ENCODE data around the gene SHISA9.

The SHISA9 gene

GRCh38 chr16:13207151-13207550 lies 305.8 kb downstream of the SHISA9 start:
- H3K27ac ChIP-seq: no peak overlapping the region
- no peak overlapping the region for H3K4me3 ChIP-seq
- no peak for TF ChIP-seq CTCF (IDR thresholded peaks at IDR 0.05)
- DNase-seq (ENCODE audit: low spot score): no peak

DNA sequence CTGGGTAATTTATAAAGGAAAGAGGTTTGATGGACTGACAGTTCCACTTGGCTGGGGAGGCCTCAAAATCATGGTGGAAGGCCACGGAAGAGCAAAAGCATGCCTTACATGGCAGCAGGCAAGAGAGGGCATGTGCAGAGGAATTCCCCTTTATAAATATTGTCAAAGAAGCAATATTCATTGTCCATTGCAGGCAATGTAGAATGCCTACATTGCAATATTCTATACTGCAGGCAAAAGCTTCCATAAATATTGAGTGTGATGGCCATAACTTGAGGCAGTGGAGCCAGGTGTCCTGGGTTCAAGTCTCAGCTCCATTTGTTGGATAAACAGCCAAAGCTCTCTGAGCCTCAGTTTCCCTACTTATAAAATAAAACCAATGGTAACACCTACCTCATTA lies 322.3 kb downstream of the SHISA9 start:
- DNase-seq (ENCODE audit: low spot score): no peak
- Histone ChIP-seq H3K27ac (no peak overlapping the region), H3K4me3 (no peak overlapping the region)
- TF ChIP-seq CTCF (IDR thresholded peaks at IDR 0.05): no peak

DNA sequence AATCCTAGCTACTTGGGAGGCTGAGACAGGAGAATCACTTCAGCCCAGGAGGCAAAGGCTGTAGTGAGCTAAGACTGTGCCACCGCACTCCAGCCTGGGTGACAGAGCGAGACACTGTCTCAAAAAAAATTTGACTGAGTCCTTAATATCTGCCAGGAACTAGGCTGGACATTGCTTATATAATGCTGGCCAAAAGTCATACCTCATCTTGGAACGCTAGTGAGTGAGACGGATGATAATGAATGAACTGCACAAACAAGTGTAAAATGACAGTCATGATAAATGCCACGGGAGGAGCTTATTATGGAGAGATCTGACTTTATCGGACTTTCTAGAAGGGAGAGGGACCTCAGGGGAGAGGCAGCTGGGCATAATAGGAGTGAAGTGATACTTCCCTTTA lies 327.6 kb downstream of the SHISA9 start:
- H3K4me3 ChIP-seq: no peak overlapping the region

GRCh38 chr16:13231365-13231764 lies 330.0 kb downstream of the SHISA9 start:
- no peak for TF ChIP-seq CTCF (IDR thresholded peaks at IDR 0.05)
- H3K27ac ChIP-seq: no peak overlapping the region
- H3K4me3 ChIP-seq: no peak overlapping the region
- no peak for DNase-seq (ENCODE audit: low spot score)

More for the DNA sequence above, 327.6 kb downstream of the SHISA9 start:
- no peak overlapping the region for H3K27ac ChIP-seq
- no peak for TF ChIP-seq CTCF (IDR thresholded peaks at IDR 0.05)
- DNase-seq (ENCODE audit: low spot score): no peak

DNA sequence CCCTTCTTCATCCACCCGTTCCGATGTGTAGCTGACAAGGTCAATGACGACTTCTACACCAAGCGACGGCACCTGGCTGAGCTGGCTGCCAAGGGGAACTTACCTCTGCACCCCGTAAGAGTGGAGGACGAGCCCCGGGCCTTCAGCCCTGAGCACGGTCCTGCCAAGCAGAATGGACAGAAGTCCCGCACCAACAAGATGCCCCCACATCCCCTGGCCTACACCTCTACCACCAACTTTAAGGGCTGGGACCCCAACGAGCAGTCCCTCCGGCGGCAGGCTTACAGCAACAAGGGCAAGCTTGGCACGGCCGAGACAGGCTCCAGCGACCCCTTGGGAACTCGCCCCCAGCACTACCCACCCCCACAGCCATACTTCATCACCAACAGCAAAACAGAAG lies 333.6 kb downstream of the SHISA9 start:
- TF ChIP-seq CTCF (IDR thresholded peaks at IDR 0.05): no peak
- no peak for DNase-seq (ENCODE audit: low spot score)
- Histone ChIP-seq H3K4me3 (no peak overlapping the region), H3K27ac (no peak overlapping the region)

GRCh38 chr16:13236308-13236707 lies 334.9 kb downstream of the SHISA9 start:
- H3K4me3 ChIP-seq: no peak overlapping the region
- no peak for TF ChIP-seq CTCF (IDR thresholded peaks at IDR 0.05)
- no peak overlapping the region for H3K27ac ChIP-seq
- no peak for DNase-seq (ENCODE audit: low spot score)

DNA sequence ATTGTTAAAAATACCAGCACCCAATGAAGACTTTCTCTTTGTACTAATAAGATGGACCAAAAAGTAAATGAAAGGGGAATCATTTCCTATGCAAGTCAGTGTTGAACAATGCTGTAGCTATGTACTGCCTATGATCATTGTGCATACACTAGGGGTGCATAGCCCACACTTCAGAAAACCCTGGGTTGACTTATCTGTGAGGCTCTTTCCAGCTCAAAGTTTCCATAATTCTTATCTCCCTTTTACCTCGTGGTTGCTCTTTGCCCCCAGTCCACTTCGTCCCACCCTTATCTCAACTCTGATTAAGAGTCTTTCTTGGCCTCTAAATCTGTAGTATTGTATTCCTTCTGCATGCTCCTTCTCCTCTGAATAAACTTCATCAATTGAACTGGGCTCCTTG lies 336.8 kb downstream of the SHISA9 start:
- TF ChIP-seq CTCF (IDR thresholded peaks at IDR 0.05): no peak
- DNase-seq (ENCODE audit: low spot score): no peak
- Histone ChIP-seq H3K27ac (no peak overlapping the region), H3K4me3 (no peak overlapping the region)
